Subcutaneous adipose tissue (tissue), 4 donors: Measurements from ENCODE around the gene FRMD4A. TPM values are rescaled to one million over a fixed set of nuclear protein-coding genes. Genes with fewer than 3 reads are reported as not detected.

Experiments used
- CTCF ChIP-seq: fragments of 450-650 bp; IDR thresholded peaks from one replicate; pipeline ENCODE4 v1.5.1; 2016; ENCODE audit warnings: low read depth, mild to moderate bottlenecking, control low read depth, antibody characterized with exemption, moderate library complexity
- total RNA-seq, 4 donors: library from RNA; depleted of rRNA; stranded (reverse); fragments of >200 nt; gene quantifications; one replicate each; pipeline ENCODE4 v1.1.0, GENCODE V29; 2016

Gene FRMD4A
- total RNA-seq, 4 donors from 2014 or later, result 70.0 to 206 (median 81.4) TPM

GRCh38 chr10:14270370-14270769 is 60.4 kb downstream of the FRMD4A start:
- TF ChIP-seq CTCF, result no peak

- TF ChIP-seq CTCF, result no peak
These were observed 65.0 kb downstream of the FRMD4A start for GRCh38 chr10:14265709-14266108.

GRCh38 chr10:14262836-14263425 is 67.8 kb downstream of the FRMD4A start:
- TF ChIP-seq CTCF, result no peak

- no peak for TF ChIP-seq CTCF
These were observed 69.4 kb downstream of the FRMD4A start for GRCh38 chr10:14261336-14261735.

GRCh38 chr10:14259696-14260566 is 70.8 kb downstream of the FRMD4A start:
- TF ChIP-seq CTCF, result no peak

- TF ChIP-seq CTCF, result no peak
These were observed 76.4 kb downstream of the FRMD4A start for GRCh38 chr10:14254368-14254767.

- no peak for TF ChIP-seq CTCF
These were observed 77.0 kb downstream of the FRMD4A start for GRCh38 chr10:14253711-14254110.
